Fibroblast of skin of left quadriceps (primary cell): ENCODE measurements around the gene SDCCAG8.

Source experiments
- DNase-seq, 2 experiments: peaks; one replicate each; pipeline ENCODE4 v3.0.0-alpha.2; 2013; ENCODE audit warnings: low read depth in 2 of 2

Gene SDCCAG8

GRCh38 chr1:243455760-243456651 is 200.2 kb downstream of the SDCCAG8 start:
- DNase-seq, result no peak

DNA sequence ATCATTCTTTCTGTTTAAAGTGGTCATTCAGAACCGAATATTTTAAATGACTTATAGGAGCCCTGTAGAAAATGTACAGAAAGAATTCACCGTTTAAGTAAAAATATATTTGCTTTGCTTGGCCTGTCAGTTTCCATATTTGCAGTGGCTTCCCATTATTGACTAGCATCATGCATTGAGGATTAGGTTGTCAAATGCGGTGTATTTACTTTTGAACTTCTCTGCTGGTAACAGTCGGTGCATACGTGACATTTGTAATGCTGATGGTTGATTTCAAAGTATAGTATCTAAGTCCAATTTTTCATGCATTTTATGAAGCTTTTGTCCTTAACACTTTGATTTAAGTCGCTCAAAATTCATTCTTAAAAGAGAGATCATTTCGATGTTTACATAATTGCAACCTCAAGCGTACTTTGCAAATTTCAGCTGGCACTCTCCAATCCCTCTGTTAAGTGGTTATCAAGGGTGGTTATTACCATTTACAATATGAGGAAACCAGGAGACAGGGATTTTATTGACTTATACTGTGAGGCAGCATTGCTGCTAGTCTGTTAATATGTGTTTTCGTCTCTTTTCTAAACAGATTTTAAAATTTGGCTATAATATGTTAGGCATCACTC is 201.6 kb downstream of the SDCCAG8 start:
- DNase-seq, result no peak

DNA sequence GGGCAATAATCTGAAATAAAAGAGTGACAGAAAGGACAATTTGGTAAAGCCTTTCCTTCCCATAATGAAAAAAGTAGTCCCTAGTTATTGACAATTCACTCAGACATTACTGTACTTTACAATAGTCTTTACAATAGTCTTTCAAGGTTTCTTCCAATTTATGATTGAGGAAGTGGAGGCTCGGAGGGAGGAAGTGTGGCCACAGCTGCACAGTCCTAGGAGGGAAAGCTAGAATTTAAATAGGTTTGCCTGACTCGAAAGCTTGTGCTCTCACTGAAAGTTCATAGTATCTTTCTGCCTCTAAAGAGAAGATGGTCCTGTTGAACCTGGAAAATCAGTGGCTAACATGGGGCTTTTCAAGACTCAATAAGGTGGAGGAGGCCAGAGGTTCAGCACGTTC is 203.2 kb downstream of the SDCCAG8 start:
- no peak for DNase-seq

DNA sequence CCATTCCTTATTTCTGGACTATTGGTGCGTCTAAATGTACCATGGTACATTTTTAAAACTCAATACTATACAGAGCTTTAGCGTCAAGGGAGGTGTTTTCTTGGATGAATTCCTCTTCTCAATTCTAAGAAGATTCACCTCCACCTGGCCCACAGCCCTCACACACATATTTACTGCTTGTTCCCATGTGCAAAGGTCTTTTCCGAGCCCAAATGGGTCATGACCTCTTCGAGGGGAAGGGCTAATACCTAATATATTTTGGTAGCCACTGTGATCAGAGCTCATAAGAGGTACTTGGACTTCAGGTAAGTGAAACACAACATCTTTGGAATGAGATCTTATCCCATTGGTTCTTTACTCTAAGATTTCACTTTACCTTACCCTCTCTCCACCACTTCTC is 205.9 kb downstream of the SDCCAG8 start:
- no peak for DNase-seq

DNA sequence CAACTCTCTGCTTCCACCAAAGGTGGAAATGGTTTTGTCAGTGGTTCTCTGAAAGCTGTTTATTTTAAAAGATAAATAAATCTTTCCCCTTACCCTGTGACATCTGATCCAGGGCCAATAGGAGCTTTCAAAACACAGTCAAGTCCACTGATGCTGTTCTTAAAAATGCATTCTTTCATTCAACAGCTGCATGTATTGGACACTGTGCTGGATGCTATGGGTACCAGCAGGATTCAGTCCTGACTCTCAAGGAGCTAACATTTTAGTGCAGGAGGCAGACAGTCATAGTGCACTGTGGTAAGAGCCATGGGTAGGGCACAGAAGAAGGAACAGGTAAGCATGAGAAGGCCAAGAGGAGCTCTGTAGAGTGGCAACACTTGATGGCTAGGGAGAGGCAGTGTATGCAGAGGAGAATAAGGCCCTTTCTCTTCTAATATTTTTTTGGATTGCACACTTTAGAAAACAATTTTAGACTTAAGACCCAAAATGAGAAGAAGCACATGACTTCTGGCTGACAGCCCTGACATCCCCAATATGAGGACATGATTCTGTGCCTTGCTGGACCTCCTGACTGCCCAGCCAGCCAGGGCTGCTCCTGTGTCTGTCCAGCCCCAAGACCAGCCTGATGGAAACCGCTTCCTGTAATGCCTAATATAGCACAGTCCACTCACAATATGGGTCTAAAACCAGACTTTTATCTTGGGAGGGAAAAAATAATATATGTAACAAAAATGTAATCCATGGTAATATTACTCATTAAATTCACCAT is 207.3 kb downstream of the SDCCAG8 start:
- DNase-seq, result no peak

- no peak for DNase-seq
These were observed 209.2 kb downstream of the SDCCAG8 start for GRCh38 chr1:243465081-243465480.

DNA sequence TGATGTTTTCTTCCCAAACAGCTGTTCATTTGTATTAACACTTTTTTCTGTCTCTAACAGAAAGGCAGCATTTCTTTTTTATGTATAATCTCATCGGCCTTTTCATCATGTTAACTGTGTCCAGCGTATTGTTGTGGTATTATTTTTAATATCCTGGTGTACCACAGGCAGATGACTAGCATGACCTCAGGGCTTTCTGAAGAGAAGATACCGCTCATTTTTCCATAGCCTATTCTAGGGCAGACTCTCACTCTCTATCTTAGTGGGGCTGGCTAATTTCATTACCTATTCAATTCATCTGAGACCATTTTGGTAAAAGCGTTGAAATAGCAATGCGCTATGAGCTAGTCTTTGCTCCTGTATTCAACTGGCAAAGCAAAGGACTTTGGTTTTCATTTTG is 209.9 kb downstream of the SDCCAG8 start:
- no peak for DNase-seq

- DNase-seq, result no peak
These were observed 213.7 kb downstream of the SDCCAG8 start for GRCh38 chr1:243469497-243469896.

DNA sequence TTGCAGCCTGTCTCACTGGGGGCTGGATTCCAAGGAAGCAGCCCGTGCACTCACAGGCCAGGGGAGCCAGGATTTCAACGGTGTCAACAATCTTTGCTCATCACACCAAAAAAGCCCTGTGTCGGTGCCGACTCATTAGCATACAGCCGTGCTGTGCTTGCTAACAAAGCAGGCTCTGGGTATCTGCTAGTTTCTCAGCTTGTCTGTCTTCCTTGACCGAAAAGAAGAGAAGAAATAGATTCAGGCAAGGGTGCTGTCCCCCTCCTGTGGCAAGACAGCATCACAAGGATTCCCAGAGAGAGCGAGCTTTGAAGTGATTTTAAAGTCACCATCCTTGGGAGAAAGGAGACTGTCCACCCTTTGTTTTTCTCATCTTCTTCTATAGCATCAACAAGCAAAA is 214.7 kb downstream of the SDCCAG8 start:
- DNase-seq, result no peak

DNA sequence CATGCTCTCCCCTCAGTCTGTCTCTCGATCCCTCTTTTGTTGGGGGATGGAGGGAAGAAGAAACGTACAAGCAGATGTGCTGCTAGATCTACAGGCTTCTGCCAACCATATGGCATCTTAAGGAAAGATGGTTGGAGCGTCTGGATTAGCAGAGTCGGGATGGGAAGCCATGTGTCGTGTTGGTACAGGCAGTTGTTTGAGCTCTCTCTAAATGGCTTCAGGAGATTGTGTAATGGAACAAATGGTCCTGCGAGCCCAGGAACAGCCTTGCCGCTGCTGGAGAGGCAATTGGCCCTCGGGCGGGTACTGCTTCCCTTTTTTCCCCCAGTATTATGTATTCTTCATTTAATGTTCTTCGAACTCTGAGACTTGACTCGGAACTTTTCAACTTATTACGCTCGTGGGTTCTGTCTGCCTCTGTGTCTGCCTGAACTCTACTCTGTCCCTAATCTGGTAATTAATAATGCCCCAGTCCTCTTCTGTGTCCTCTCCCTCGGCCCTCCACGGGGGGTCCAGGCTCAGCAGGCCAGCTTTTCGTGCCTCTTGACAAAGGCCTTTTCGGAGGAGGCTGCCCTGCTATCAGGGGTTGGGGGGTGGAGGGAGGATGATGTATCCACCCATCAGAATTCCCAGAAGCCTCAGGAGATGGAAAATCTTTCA is 215.3 kb downstream of the SDCCAG8 start:
- DNase-seq, result no peak

- no peak for DNase-seq
These were observed 216.2 kb downstream of the SDCCAG8 start for GRCh38 chr1:243471754-243472745.

- DNase-seq, result no peak
These were observed 217.6 kb downstream of the SDCCAG8 start for GRCh38 chr1:243473227-243474135.

DNA sequence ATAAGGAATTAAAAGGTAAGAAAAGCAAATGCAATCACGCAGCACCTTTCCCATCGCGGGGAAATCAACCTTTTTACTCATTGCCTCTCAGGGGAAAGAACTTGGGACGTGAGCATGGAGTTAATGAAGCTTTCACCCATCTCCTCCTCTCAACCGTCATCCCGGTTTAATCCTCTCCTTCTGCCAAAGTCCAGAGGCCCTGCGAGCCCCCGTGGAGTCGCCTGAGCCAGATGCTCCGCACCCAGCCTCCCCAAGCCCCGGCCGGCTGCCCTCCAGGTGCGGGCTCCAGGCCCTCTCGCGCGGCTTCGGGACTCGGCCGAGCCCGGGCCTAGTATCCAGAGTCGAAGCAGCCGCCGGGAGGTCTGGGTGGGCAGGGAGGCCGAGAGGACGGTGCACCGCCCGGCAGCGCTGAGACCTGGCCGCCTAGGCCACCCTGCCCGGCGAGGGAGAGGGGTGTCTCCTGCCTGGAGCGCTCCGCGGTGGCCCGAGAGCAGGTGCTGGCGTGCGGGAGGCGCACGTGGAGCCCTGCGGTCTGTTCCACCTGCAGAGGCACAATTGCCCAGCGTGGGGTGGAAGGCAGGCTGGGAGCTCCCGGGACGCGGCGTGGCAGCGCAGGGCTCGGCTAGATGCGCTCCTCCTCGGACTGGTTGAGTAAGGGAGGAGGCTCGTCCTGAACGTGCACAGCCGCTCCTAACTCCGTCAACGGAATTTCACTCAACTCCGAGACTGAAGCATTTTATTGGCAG is 218.5 kb downstream of the SDCCAG8 start:
- no peak for DNase-seq

GRCh38 chr1:243474906-243475305 is 219.1 kb downstream of the SDCCAG8 start:
- no peak for DNase-seq

DNA sequence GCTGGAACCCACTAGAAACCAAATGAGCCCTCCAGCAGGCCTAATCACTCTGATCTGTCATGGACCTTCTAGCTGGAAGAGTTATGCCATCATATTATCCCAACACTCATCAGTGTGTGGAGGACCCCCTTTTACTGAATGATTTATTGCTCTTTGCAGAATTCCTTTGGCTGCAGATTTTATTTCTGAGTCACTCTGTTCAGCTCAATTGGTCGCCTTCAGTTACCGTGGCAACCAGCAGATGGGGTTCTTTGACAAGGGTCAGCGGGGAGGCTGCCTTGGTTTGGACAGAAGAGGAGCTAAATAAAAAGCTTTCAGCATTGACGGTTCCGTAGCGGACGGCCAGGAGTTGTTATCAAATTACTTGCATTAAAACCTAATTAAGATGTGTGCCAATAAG is 220.1 kb downstream of the SDCCAG8 start:
- DNase-seq, result peak; percentile 42 to 50

- DNase-seq, result no peak
These were observed 222.0 kb downstream of the SDCCAG8 start for GRCh38 chr1:243477731-243478290.

- no peak for DNase-seq
These were observed 225.3 kb downstream of the SDCCAG8 start for GRCh38 chr1:243481101-243481500.

GRCh38 chr1:243482141-243483022 is 226.5 kb downstream of the SDCCAG8 start:
- DNase-seq, result no peak
